OCI-LY7 (cell line): ENCODE data around the gene DNAAF1.

ENCODE experiments used
- EZH2phosphoT487 ChIP-seq: fragments of 200-600 bp; sonication (generic); IDR thresholded peaks from 2 replicates; pipeline ENCODE4 v1.6.1; 2018; ENCODE audit warnings: low read depth, borderline replicate concordance, mild to moderate bottlenecking, mixed run types, antibody characterized with exemption, low read length, moderate library complexity, mixed read lengths
- TF ChIP-seq, protein P1 (sequence below): fragments of 200-600 bp; sonication (generic); conservative IDR thresholded peaks from 2 replicates; pipeline ENCODE4 v1.5.1; 2014; ENCODE audit warnings: mild to moderate bottlenecking, antibody characterized with exemption, low read length, moderate library complexity, mixed read lengths

DNA sequence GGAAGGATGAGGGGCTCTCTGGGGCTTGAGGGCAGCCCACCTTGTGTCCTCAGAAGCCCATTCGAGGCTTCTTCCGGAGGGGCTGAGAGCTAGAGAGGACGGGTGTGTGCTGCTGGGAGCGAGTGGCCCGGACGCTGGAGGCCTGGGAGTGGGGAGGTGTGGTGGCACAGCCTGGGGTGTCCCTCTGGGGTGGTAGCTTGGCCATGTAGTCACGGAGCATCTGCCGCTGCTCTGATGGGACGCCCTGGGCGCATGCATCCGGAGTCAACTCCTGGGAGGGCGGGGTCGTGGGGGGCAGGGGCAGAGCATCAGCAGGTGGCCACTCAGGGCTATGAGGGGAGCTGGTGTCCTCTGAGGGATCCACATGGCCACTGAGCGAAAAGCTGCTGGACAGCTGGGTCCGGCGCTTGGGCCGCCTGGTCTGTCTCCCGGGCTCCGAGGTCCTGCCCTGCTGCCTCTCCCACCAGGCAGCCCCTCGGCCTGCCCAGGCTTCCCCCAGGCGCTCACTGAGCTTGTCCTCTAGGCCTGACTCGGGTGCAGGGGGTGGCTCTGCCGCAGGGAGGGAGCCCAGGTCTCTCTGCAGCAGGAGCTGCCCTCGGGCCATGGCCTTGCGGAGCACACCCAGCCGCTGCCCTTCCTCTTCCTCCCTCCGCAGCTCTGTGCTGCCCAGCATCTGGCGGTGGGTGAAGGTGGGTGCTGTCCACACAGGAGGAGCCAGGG, 33.9 kb downstream of the DNAAF1 start:
- TF ChIP-seq, protein P1, sequence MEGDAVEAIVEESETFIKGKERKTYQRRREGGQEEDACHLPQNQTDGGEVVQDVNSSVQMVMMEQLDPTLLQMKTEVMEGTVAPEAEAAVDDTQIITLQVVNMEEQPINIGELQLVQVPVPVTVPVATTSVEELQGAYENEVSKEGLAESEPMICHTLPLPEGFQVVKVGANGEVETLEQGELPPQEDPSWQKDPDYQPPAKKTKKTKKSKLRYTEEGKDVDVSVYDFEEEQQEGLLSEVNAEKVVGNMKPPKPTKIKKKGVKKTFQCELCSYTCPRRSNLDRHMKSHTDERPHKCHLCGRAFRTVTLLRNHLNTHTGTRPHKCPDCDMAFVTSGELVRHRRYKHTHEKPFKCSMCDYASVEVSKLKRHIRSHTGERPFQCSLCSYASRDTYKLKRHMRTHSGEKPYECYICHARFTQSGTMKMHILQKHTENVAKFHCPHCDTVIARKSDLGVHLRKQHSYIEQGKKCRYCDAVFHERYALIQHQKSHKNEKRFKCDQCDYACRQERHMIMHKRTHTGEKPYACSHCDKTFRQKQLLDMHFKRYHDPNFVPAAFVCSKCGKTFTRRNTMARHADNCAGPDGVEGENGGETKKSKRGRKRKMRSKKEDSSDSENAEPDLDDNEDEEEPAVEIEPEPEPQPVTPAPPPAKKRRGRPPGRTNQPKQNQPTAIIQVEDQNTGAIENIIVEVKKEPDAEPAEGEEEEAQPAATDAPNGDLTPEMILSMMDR: no peak
- no peak for TF ChIP-seq EZH2phosphoT487
